A549 (cell line): Measurements from ENCODE around the gene SPPL3. TPM values are rescaled to one million over a fixed set of nuclear protein-coding genes. Genes with fewer than 3 reads are reported as not detected.

ENCODE experiments used
- ATAC-seq, 2 experiments: fragments of 200-7000 bp in 1 of 2; fragments of >200 bp in 1 of 2; cut with Nextera tagmentation in 1 of 2; cut with Tn5 transposase in 1 of 2; 3 replicates each; pipeline versions ENCODE4 v1.8.0 to v1.9.1; 2018 to 2020; ENCODE audit warnings: mild to moderate bottlenecking in 1 of 2, moderate library complexity in 1 of 2
- CTCF ChIA-PET: fragments of 300-600 bp; sonication (Branson Sonifier 250); formaldehyde crosslinking; extraction: SDS; loops from one replicate; lab custom pipeline; 2021; ENCODE audit warnings: antibody characterized with exemption, inconsistent platforms; lab: Yijun Ruan, JAX
- POLR2A ChIA-PET: fragments of 350-600 bp; formaldehyde crosslinking; extraction: SDS; loops from one replicate; lab custom pipeline; 2021; ENCODE audit warnings: antibody characterized with exemption, inconsistent platforms; lab: Yijun Ruan, JAX
- DNase-seq, 2 experiments: peaks; one replicate each; pipeline versions ENCODE4 v3.0.0 to v3.0.0-alpha.2; 2011 to 2016; ENCODE audit warnings: low read depth in 1 of 2, low spot score in 1 of 2
- FAIRE-seq: peaks from 2 replicates; lab custom pipeline; 2011; peaks lifted over from hg19 to GRCh38; lab: Jason Lieb, UNC
- H3K27ac ChIP-seq, 2 experiments: fragments of >200 bp; sonication (Bioruptor Twin); formaldehyde crosslinking; 3 replicates each; pipeline ENCODE4 v1.5.1; 2016 to 2017
- H3K4me1 ChIP-seq: fragments of >200 bp; sonication (Bioruptor Twin); formaldehyde crosslinking; 3 replicates; pipeline ENCODE4 v1.6.1; 2016
- H3K4me2 ChIP-seq: fragments of >200 bp; sonication (Bioruptor Twin); formaldehyde crosslinking; 3 replicates; pipeline ENCODE4 v1.6.1; 2016
- H3K4me3 ChIP-seq: fragments of >200 bp; sonication (Bioruptor Twin); formaldehyde crosslinking; 3 replicates; pipeline ENCODE4 v1.5.1; 2016
- H3K9me3 ChIP-seq: fragments of >200 bp; sonication (Bioruptor Twin); formaldehyde crosslinking; 3 replicates; pipeline ENCODE4 v1.6.1; 2016
- CEBPB ChIP-seq, 2 experiments: fragments of >200 bp in 1 of 2; sonication (Bioruptor Twin) in 1 of 2; formaldehyde crosslinking in 1 of 2; IDR thresholded peaks; 2 replicates each; pipeline ENCODE4 v1.6.1; 2012 to 2016
- CHD4 ChIP-seq: fragments of 200-600 bp; sonication (generic); IDR thresholded peaks from 2 replicates; pipeline ENCODE4 v1.6.1; 2016; ENCODE audit warnings: antibody characterized with exemption, mild to moderate bottlenecking, borderline replicate concordance
- EHMT2 ChIP-seq: fragments of 200-600 bp; sonication (generic); IDR thresholded peaks from 2 replicates; pipeline ENCODE4 v1.6.1; 2016; ENCODE audit warnings: antibody characterized with exemption, low read depth, mild to moderate bottlenecking, moderate library complexity
- EP300 ChIP-seq, 2 experiments: fragments of >200 bp; sonication (Bioruptor Twin); formaldehyde crosslinking; IDR thresholded peaks; 2 replicates in 1 of 2; 3 replicates in 1 of 2; pipeline ENCODE4 v1.6.1; 2016 to 2017
- ESRRA ChIP-seq: fragments of 150-350 bp; IDR thresholded peaks from 2 replicates; pipeline ENCODE4 v1.6.1; 2014; ENCODE audit warnings: mild to moderate bottlenecking, low read length, borderline replicate concordance
- FOXS1 ChIP-seq: fragments of 250-450 bp; sonication (Bioruptor Pico); IDR thresholded peaks from 2 replicates; pipeline ENCODE4 v1.5.0; 2020; ENCODE audit warnings: mild to moderate bottlenecking, moderate library complexity
- HOXB13 ChIP-seq: fragments of 250-450 bp; sonication (Bioruptor Pico); IDR thresholded peaks from 2 replicates; pipeline ENCODE4 v1.5.0; 2020; ENCODE audit warnings: low read depth, mild to moderate bottlenecking, moderate library complexity
- MAFK ChIP-seq: fragments of 450-650 bp; IDR thresholded peaks from 2 replicates; pipeline ENCODE4 v1.6.1; 2014; ENCODE audit not compliant: partially characterized antibody
- MAZ ChIP-seq: fragments of 150-350 bp; IDR thresholded peaks from 2 replicates; pipeline ENCODE4 v1.6.1; 2014; ENCODE audit warnings: antibody characterized with exemption, low read depth, low read length, borderline replicate concordance
- NFE2L2 ChIP-seq: fragments of 150-350 bp; conservative IDR thresholded peaks from 2 replicates; pipeline ENCODE4 v1.6.1; 2014; ENCODE audit warnings: low read length
- POLR2A ChIP-seq: IDR thresholded peaks from 2 replicates; pipeline ENCODE4 v1.6.1; 2012; ENCODE audit warnings: mild to moderate bottlenecking, low read length
- POLR2AphosphoS2 ChIP-seq: conservative IDR thresholded peaks from 2 replicates; pipeline ENCODE4 v1.6.1; 2012; ENCODE audit warnings: low read length, improper control_type of control experiment, inconsistent platforms
- RFX5 ChIP-seq: fragments of 450-650 bp; IDR thresholded peaks from 2 replicates; pipeline ENCODE4 v1.7.1; 2014; ENCODE audit warnings: antibody characterized with exemption, mild to moderate bottlenecking, moderate library complexity
- RNF2 ChIP-seq: fragments of 200-600 bp; sonication (generic); IDR thresholded peaks from 2 replicates; pipeline ENCODE4 v1.6.1; 2016; ENCODE audit warnings: low read depth, mild to moderate bottlenecking, antibody characterized with exemption, moderate library complexity, borderline replicate concordance
- TFCP2L1 ChIP-seq: fragments of 250-450 bp; sonication (Bioruptor Pico); IDR thresholded peaks from 2 replicates; pipeline ENCODE4 v1.5.0; 2021; ENCODE audit warnings: mild to moderate bottlenecking
- TP53 ChIP-seq: fragments of 250-450 bp; sonication (Bioruptor Pico); IDR thresholded peaks from 2 replicates; pipeline ENCODE4 v1.5.0; 2021; ENCODE audit warnings: mild to moderate bottlenecking, moderate library complexity
- ZC3H11A ChIP-seq: fragments of 450-650 bp; IDR thresholded peaks from 2 replicates; pipeline ENCODE4 v1.6.1; 2014; ENCODE audit warnings: antibody characterized with exemption, mild to moderate bottlenecking
- WGBS: methylation state at CpG from one replicate; pipeline ENCODE4 v1.1.6; 2017; ENCODE audit errors: missing lambda C conversion rate; 5-methylcytosine and 5-hydroxymethylcytosine counted together
- polyA plus RNA-seq, 4 experiments: library from polyadenylated mRNA; depleted of rRNA in 3 of 4; stranded (reverse); fragments of >200 nt; fragmentation: RNase III in 1 of 4; extraction: RNeasy Plus Mini Kit Qiagen cat#74134 plus additional on column Dnase treatment in 1 of 4; gene quantifications; 2 replicates in 3 of 4; 3 replicates in 1 of 4; pipeline ENCODE4 v1.2.3, GENCODE V29; 2011 to 2017
- TF ChIP-seq, protein P1 (sequence below): IDR thresholded peaks from 2 replicates; pipeline ENCODE4 v1.6.1; 2012; ENCODE audit warnings: low read depth, borderline replicate concordance
- TF ChIP-seq, protein P2 (sequence below): fragments of >200 bp; sonication (Bioruptor Twin); formaldehyde crosslinking; IDR thresholded peaks from 3 replicates; pipeline ENCODE4 v1.5.1; 2016
- TF ChIP-seq, protein P3 (sequence below): fragments of >200 bp; sonication (Bioruptor Twin); formaldehyde crosslinking; IDR thresholded peaks from 2 replicates; pipeline ENCODE4 v1.6.1; 2016
- TF ChIP-seq, protein P4 (sequence below): fragments of 250-450 bp; sonication (Bioruptor Pico); IDR thresholded peaks from 2 replicates; pipeline ENCODE4 v1.5.0; 2020; ENCODE audit warnings: low read depth, mild to moderate bottlenecking, moderate library complexity
- TF ChIP-seq, protein P5 (sequence below): fragments of 200-600 bp; sonication (generic); IDR thresholded peaks from 2 replicates; pipeline ENCODE4 v1.6.1; 2016; ENCODE audit warnings: antibody characterized with exemption, mild to moderate bottlenecking, moderate library complexity
- TF ChIP-seq, protein P6 (sequence below): IDR thresholded peaks from 2 replicates; pipeline ENCODE4 v1.6.1; 2012

SPPL3 gene
- polyA plus RNA-seq, 2 of the 4 experiments (the other 2 are of a cell fraction) = 25.0 to 26.6 TPM

DNA sequence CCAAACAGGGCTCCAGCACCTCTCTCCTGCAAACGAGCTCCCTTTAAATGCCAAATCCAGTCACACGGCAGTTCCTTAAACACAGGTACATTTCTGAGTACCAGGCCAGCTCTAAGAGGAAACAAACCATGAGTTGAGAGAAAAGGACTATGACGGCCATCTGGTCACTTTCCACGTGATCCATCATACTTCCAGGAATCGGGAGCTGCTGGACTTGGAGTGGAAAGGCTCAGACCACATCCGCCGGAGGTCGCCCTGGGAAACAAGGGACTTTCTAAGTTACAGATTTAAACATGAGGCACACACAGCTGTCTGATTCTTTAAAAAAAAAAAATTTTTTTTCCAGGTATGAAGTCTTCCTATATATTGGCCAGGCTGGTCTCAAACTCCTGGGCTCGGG, 139.3 kb downstream of the SPPL3 start:
- no peak overlapping the region for H3K27ac ChIP-seq
- no peaks in the 10 kb centered on the region for H3K4me1 ChIP-seq
- H3K9me3 ChIP-seq = no peaks in the 10 kb centered on the region
- no peak for FAIRE-seq
- TF ChIP-seq ZC3H11A (no peak), CEBPB (IDR thresholded peaks at IDR 0.05) (no peak), MAFK (no peak), RNF2 (no peak), TFCP2L1 (CRISPR knock-in tag) (no peak), POLR2A (no peak), FOXS1 (no peak), RFX5 (no peak), EHMT2 (no peak), HOXB13 (CRISPR knock-in tag) (no peak), ESRRA (no peak), POLR2AphosphoS2 (no peak), EP300 (IDR thresholded peaks at IDR 0.05) (no peak)
- TF ChIP-seq, protein P1, sequence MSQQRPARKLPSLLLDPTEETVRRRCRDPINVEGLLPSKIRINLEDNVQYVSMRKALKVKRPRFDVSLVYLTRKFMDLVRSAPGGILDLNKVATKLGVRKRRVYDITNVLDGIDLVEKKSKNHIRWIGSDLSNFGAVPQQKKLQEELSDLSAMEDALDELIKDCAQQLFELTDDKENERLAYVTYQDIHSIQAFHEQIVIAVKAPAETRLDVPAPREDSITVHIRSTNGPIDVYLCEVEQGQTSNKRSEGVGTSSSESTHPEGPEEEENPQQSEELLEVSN = no peak
- TF ChIP-seq, protein P2, sequence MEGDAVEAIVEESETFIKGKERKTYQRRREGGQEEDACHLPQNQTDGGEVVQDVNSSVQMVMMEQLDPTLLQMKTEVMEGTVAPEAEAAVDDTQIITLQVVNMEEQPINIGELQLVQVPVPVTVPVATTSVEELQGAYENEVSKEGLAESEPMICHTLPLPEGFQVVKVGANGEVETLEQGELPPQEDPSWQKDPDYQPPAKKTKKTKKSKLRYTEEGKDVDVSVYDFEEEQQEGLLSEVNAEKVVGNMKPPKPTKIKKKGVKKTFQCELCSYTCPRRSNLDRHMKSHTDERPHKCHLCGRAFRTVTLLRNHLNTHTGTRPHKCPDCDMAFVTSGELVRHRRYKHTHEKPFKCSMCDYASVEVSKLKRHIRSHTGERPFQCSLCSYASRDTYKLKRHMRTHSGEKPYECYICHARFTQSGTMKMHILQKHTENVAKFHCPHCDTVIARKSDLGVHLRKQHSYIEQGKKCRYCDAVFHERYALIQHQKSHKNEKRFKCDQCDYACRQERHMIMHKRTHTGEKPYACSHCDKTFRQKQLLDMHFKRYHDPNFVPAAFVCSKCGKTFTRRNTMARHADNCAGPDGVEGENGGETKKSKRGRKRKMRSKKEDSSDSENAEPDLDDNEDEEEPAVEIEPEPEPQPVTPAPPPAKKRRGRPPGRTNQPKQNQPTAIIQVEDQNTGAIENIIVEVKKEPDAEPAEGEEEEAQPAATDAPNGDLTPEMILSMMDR = no peak
- TF ChIP-seq, protein P3, sequence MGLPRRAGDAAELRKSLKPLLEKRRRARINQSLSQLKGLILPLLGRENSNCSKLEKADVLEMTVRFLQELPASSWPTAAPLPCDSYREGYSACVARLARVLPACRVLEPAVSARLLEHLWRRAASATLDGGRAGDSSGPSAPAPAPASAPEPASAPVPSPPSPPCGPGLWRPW = no peak
- TF ChIP-seq, protein P4, sequence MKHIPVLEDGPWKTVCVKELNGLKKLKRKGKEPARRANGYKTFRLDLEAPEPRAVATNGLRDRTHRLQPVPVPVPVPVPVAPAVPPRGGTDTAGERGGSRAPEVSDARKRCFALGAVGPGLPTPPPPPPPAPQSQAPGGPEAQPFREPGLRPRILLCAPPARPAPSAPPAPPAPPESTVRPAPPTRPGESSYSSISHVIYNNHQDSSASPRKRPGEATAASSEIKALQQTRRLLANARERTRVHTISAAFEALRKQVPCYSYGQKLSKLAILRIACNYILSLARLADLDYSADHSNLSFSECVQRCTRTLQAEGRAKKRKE (CRISPR knock-in tag) = no peak
- TF ChIP-seq, all 56 proteins: peak for 0
- no peak for DNase-seq
- WGBS = 93% methylated on average over 9 of the region's 9 CpGs
- no peak for ATAC-seq
- ChIA-PET POLR2A (no interaction called here), CTCF (interaction anchor here (0.9 to 1.3 kb wide), 3 partner anchors 14 to 207 kb away, joined by 3 read pairs; no protein-coding TSS in a partner anchor)
- H3K4me3 ChIP-seq = no peak overlapping the region
- no peak overlapping the region for H3K4me2 ChIP-seq

DNA sequence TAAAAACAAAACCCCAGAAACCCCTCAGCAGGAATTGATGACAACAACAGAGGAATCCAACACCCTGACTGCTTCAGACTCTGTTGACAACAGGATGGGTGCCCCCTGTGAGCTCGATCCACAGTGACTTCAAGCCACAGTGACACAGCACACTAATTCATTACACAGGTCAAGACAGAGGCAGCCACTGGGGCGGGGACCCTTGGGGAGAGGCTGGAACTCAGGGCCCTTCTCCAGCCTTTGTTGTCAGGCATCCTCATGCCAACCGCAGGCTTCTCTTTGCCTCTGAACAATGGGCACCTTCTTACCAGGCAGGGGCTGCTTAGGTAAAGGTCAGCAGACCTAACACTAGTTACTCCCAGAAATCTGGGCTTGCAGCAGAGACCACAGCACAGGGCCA, 140.9 kb downstream of the SPPL3 start:
- ChIA-PET CTCF (interaction anchor here (0.6 to 1.2 kb wide), 2 partner anchors 13 to 208 kb away, joined by 4 to 6 read pairs; no protein-coding TSS in a partner anchor), POLR2A (no interaction called here)
- TF ChIP-seq, protein P5, sequence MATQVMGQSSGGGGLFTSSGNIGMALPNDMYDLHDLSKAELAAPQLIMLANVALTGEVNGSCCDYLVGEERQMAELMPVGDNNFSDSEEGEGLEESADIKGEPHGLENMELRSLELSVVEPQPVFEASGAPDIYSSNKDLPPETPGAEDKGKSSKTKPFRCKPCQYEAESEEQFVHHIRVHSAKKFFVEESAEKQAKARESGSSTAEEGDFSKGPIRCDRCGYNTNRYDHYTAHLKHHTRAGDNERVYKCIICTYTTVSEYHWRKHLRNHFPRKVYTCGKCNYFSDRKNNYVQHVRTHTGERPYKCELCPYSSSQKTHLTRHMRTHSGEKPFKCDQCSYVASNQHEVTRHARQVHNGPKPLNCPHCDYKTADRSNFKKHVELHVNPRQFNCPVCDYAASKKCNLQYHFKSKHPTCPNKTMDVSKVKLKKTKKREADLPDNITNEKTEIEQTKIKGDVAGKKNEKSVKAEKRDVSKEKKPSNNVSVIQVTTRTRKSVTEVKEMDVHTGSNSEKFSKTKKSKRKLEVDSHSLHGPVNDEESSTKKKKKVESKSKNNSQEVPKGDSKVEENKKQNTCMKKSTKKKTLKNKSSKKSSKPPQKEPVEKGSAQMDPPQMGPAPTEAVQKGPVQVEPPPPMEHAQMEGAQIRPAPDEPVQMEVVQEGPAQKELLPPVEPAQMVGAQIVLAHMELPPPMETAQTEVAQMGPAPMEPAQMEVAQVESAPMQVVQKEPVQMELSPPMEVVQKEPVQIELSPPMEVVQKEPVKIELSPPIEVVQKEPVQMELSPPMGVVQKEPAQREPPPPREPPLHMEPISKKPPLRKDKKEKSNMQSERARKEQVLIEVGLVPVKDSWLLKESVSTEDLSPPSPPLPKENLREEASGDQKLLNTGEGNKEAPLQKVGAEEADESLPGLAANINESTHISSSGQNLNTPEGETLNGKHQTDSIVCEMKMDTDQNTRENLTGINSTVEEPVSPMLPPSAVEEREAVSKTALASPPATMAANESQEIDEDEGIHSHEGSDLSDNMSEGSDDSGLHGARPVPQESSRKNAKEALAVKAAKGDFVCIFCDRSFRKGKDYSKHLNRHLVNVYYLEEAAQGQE = no peak
- TF ChIP-seq NFE2L2 = no peak
- TF ChIP-seq, protein P6, sequence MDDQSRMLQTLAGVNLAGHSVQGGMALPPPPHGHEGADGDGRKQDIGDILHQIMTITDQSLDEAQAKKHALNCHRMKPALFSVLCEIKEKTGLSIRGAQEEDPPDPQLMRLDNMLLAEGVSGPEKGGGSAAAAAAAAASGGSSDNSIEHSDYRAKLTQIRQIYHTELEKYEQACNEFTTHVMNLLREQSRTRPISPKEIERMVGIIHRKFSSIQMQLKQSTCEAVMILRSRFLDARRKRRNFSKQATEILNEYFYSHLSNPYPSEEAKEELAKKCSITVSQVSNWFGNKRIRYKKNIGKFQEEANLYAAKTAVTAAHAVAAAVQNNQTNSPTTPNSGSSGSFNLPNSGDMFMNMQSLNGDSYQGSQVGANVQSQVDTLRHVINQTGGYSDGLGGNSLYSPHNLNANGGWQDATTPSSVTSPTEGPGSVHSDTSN = no peak
- TF ChIP-seq MAZ = no peak
- TF ChIP-seq CHD4 = no peak
- no peak for TF ChIP-seq TP53 (CRISPR knock-in tag)
- no peaks in the 10 kb centered on the region for H3K9me3 ChIP-seq
- 64% methylated on average over 3 of the region's 3 CpGs for WGBS
- H3K4me2 ChIP-seq = no peak overlapping the region
- H3K4me1 ChIP-seq = no peaks in the 10 kb centered on the region
- FAIRE-seq = no peak
- no peak for DNase-seq
- ATAC-seq = no peak
- H3K27ac ChIP-seq = no peak overlapping the region
- no peak overlapping the region for H3K4me3 ChIP-seq
